ENCODE measurements around the gene MISP. TPM values are rescaled to one million over a fixed set of nuclear protein-coding genes. Genes with fewer than 3 reads are reported as not detected.
"Not testable (repeated sequence)": the region's sequence is repeated elsewhere in the genome, so short reads cannot be mapped to it uniquely, and the experiment has no call there.

The MISP gene
- total and polyA plus RNA-seq, 7 experiments from 2014 or later = not detected

- no peak overlapping the region for H3K27ac ChIP-seq (ENCODE audit: low read depth, low read length)
- no peaks in the 10 kb centered on the region for H3K36me3 ChIP-seq (ENCODE audit: control insufficient read depth in 2 of 3, insufficient read depth in 3 of 3, low read length in 3 of 3)
- no peaks in the 10 kb centered on the region for H3K36me3 Mint-ChIP-seq
- H3K27me3 ChIP-seq (ENCODE audit: control insufficient read depth in 2 of 2, insufficient read depth in 2 of 2, low read length in 2 of 2) = no peaks in the 10 kb centered on the region
- H3K4me1 Mint-ChIP-seq = peaks cover 0 to 2% (median 0%) of the 10 kb centered on the region in 7 donors
- intact Hi-C loops (cut with micrococcal nuclease) = no loop called here
- H3K4me1 ChIP-seq (ENCODE audit: control insufficient read depth in 2 of 2, insufficient read depth in 2 of 2, low read length in 2 of 2) = no peaks in the 10 kb centered on the region
- H3K4me3 ChIP-seq (ENCODE audit: low read length) = no peak overlapping the region
- H3K27me3 Mint-ChIP-seq = peaks cover 0 to 16% (median 5%) of the 10 kb centered on the region in 5 donors
- DNase-seq = no peak
- ATAC-seq = no peak
- no peak overlapping the region for H3K27ac Mint-ChIP-seq
- POLR2A ChIA-PET = no interaction called here
- no peak overlapping the region for H3K4me3 Mint-ChIP-seq
- H3K9me3 Mint-ChIP-seq = no peaks in the 10 kb centered on the region
- CTCF ChIA-PET = no interaction called here
- H3K9me3 ChIP-seq (ENCODE audit: control insufficient read depth in 2 of 3, low read length in 3 of 3) = no peaks in the 10 kb centered on the region
Observed at GRCh38 chr19:723714-724113, 27.2 kb upstream of the MISP start.

DNA sequence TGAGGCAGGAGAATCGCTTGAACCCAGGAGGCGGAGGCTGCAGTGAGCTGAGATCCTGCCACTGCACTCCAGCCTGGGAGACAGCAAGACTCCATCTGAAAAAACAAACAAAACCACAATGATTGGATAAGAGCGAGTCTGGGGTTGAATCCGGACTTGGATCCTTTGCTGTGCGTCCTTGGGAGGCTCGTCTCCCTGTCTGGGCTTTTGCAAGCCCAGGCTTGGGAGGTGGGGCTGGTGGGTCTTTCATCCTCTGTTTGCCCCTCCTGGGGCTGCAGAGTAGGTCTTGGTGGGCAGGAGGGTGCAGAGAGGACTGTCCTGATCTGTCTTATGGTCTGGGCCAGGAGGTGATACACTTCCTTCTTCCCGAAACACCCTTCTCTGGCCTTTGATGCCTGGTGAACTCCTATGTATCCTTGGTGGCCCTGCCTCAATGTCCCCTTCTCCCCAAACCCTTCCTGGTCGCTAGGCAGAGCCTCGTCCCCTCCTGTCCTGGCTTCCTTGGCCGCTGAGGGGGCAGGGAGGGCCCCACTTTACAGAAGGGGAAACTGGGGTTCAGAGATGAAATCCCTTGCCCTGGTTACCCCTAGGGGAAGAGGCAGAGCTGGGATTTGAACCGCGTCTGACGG, 25.3 kb upstream of the MISP start:
- Mint-ChIP-seq H3K27me3 (peaks cover 0 to 11% (median 5%) of the 10 kb centered on the region in 5 donors), H3K27ac (no peak overlapping the region), H3K36me3 (no peaks in the 10 kb centered on the region), H3K4me3 (no peak overlapping the region), H3K9me3 (no peaks in the 10 kb centered on the region), H3K4me1 (peaks cover 0 to 2% (median 0%) of the 10 kb centered on the region in 7 donors)
- Histone ChIP-seq H3K4me1 (ENCODE audit: control insufficient read depth in 2 of 2, insufficient read depth in 2 of 2, low read length in 2 of 2) (no peaks in the 10 kb centered on the region), H3K27ac (ENCODE audit: low read depth, low read length) (no peak overlapping the region), H3K4me3 (ENCODE audit: low read length) (no peak overlapping the region), H3K36me3 (ENCODE audit: control insufficient read depth in 2 of 3, insufficient read depth in 3 of 3, low read length in 3 of 3) (no peaks in the 10 kb centered on the region), H3K9me3 (ENCODE audit: control insufficient read depth in 2 of 3, low read length in 3 of 3) (no peaks in the 10 kb centered on the region), H3K27me3 (ENCODE audit: control insufficient read depth in 2 of 2, insufficient read depth in 2 of 2, low read length in 2 of 2) (no peaks in the 10 kb centered on the region)
- intact Hi-C loops (cut with micrococcal nuclease) = no loop called here
- CTCF ChIA-PET = no interaction called here
- POLR2A ChIA-PET = no interaction called here
- DNase-seq (no peak), ATAC-seq (no peak)

DNA sequence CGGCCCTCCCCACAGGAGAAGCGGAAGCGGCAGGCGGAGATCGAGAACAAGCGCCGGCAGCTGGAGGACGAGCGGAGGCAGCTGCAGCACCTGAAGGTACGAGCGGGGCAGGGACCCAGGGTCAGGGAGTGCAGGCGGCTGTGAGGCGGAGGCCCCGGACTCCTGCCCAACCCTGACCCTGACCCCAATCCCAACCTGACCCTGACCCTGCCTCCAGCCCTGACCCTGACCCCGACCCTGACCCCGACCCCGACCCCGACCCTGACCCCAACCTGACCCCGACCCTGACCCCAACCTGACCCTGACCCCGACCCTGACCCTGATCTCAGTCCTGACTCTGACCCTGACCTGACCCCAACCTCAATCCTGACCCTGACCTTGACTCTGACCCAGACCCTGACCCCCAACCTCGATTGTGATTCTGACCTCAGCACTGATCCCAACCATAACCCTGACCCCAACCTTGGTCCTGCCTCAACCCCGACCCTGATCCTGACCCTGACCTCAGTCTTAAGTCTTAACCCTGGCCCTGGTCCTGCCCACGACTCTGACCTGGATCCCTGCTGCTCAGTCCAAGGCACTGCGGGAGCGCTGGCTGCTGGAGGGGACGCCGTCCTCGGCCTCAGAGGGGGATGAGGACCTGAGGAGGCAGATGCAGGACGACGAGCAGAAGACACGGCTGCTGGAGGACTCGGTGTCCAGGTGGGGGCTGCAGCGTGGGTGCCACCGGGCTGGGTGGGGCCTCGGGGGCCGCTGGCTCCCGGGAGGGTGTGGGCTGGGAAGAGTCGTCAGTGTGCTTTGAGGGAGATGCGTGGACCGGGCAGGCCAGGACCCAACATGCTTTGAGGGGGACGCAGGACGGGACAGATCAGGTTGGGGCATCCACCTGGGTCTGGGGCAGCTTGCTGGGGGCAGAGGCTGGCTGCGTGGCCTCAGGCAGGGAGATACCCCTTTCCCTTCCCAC, 23.6 kb upstream of the MISP start:
- ATAC-seq (no peak), DNase-seq (no peak)
- H3K4me1 ChIP-seq (ENCODE audit: control insufficient read depth in 2 of 2, insufficient read depth in 2 of 2, low read length in 2 of 2) = no peaks in the 10 kb centered on the region
- H3K4me3 Mint-ChIP-seq = no peak overlapping the region
- no peaks in the 10 kb centered on the region for H3K27me3 ChIP-seq (ENCODE audit: control insufficient read depth in 2 of 2, insufficient read depth in 2 of 2, low read length in 2 of 2)
- intact Hi-C loops (cut with micrococcal nuclease) = no loop called here
- no peaks in the 10 kb centered on the region for H3K36me3 Mint-ChIP-seq
- peaks cover 0 to 10% (median 0%) of the 10 kb centered on the region in 5 donors for H3K27me3 Mint-ChIP-seq
- no peak overlapping the region for H3K4me3 ChIP-seq (ENCODE audit: low read length)
- H3K36me3 ChIP-seq (ENCODE audit: control insufficient read depth in 2 of 3, insufficient read depth in 3 of 3, low read length in 3 of 3) = no peaks in the 10 kb centered on the region
- no peaks in the 10 kb centered on the region for H3K9me3 Mint-ChIP-seq
- CTCF ChIA-PET = no interaction called here
- POLR2A ChIA-PET = no interaction called here
- H3K4me1 Mint-ChIP-seq = no peaks in the 10 kb centered on the region
- H3K9me3 ChIP-seq (ENCODE audit: control insufficient read depth in 2 of 3, low read length in 3 of 3) = no peaks in the 10 kb centered on the region
- H3K27ac Mint-ChIP-seq = no peak overlapping the region
- H3K27ac ChIP-seq (ENCODE audit: low read depth, low read length) = no peak overlapping the region

- Histone ChIP-seq H3K36me3 (ENCODE audit: control insufficient read depth in 2 of 3, insufficient read depth in 3 of 3, low read length in 3 of 3) (no peaks in the 10 kb centered on the region), H3K27ac (ENCODE audit: low read depth, low read length) (no peak overlapping the region), H3K27me3 (ENCODE audit: control insufficient read depth in 2 of 2, insufficient read depth in 2 of 2, low read length in 2 of 2) (no peaks in the 10 kb centered on the region), H3K4me3 (ENCODE audit: low read length) (no peak overlapping the region), H3K9me3 (ENCODE audit: control insufficient read depth in 2 of 3, low read length in 3 of 3) (no peaks in the 10 kb centered on the region), H3K4me1 (ENCODE audit: control insufficient read depth in 2 of 2, insufficient read depth in 2 of 2, low read length in 2 of 2) (no peaks in the 10 kb centered on the region)
- ATAC-seq (no peak), DNase-seq (no peak)
- CTCF ChIA-PET = no interaction called here
- POLR2A ChIA-PET = no interaction called here
- no peak overlapping the region for H3K27ac Mint-ChIP-seq
- H3K4me3 Mint-ChIP-seq = no peak overlapping the region
- H3K9me3 Mint-ChIP-seq = no peaks in the 10 kb centered on the region
- peaks cover 0 to 2% (median 0%) of the 10 kb centered on the region in 7 donors for H3K4me1 Mint-ChIP-seq
- intact Hi-C loops (cut with micrococcal nuclease) = no loop called here
- H3K27me3 Mint-ChIP-seq = peaks cover 0 to 7% (median 0%) of the 10 kb centered on the region in 5 donors
- H3K36me3 Mint-ChIP-seq = no peaks in the 10 kb centered on the region
Observed at GRCh38 chr19:728011-728410, 22.9 kb upstream of the MISP start.

DNA sequence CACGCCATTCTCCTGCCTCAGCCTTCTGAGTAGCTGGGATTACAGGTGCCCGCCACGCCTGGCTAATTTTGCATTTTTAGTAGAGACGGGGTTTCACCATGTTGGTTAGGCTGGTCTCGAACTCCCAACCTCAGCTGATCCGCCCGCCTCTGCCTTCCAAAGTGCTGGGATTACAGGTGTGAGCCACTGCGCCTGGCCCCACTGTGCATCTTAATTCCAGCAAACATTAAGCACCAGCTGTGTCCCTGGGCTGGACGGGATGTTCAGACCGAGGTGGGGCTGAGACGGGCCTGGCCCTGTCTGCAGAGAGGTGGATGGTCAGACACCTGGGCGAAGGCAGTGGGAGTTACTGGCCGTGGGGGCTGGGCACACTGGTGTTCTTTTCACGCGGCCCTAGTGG, 21.3 kb upstream of the MISP start:
- POLR2A ChIA-PET = not testable (repeated sequence)

GRCh38 chr19:729965-730668, 20.8 kb upstream of the MISP start:
- CTCF ChIA-PET = no interaction called here
- H3K36me3 ChIP-seq (ENCODE audit: control insufficient read depth in 2 of 3, insufficient read depth in 3 of 3, low read length in 3 of 3) = no peaks in the 10 kb centered on the region
- POLR2A ChIA-PET = no interaction called here
- no peaks in the 10 kb centered on the region for H3K9me3 ChIP-seq (ENCODE audit: control insufficient read depth in 2 of 3, low read length in 3 of 3)
- H3K27me3 Mint-ChIP-seq = no peaks in the 10 kb centered on the region
- no peak overlapping the region for H3K27ac Mint-ChIP-seq
- DNase-seq (no peak), ATAC-seq (no peak)
- peaks cover 0 to 10% (median 5%) of the 10 kb centered on the region in 7 donors for H3K4me1 Mint-ChIP-seq
- H3K9me3 Mint-ChIP-seq = no peaks in the 10 kb centered on the region
- H3K4me1 ChIP-seq (ENCODE audit: control insufficient read depth in 2 of 2, insufficient read depth in 2 of 2, low read length in 2 of 2) = no peaks in the 10 kb centered on the region
- no peak overlapping the region for H3K27ac ChIP-seq (ENCODE audit: low read depth, low read length)
- intact Hi-C loops (cut with micrococcal nuclease) = loop anchor here (5.0 kb wide), 2 partner anchors 48 to 143 kb away; partner anchors contain the start of gene HCN2 (in 1 of the 2)
- no peak overlapping the region for H3K4me3 Mint-ChIP-seq
- H3K36me3 Mint-ChIP-seq = no peaks in the 10 kb centered on the region
- H3K27me3 ChIP-seq (ENCODE audit: control insufficient read depth in 2 of 2, insufficient read depth in 2 of 2, low read length in 2 of 2) = no peaks in the 10 kb centered on the region
- no peak overlapping the region for H3K4me3 ChIP-seq (ENCODE audit: low read length)

More for the DNA sequence above, 21.3 kb upstream of the MISP start:
- H3K27ac ChIP-seq (ENCODE audit: low read depth, low read length); H3K27ac Mint-ChIP-seq; H3K4me3 Mint-ChIP-seq; H3K27me3 Mint-ChIP-seq; H3K36me3 ChIP-seq (ENCODE audit: control insufficient read depth in 2 of 3, insufficient read depth in 3 of 3, low read length in 3 of 3); DNase-seq; intact Hi-C loops (cut with micrococcal nuclease); ATAC-seq; H3K4me1 ChIP-seq (ENCODE audit: control insufficient read depth in 2 of 2, insufficient read depth in 2 of 2, low read length in 2 of 2); H3K9me3 Mint-ChIP-seq; H3K9me3 ChIP-seq (ENCODE audit: control insufficient read depth in 2 of 3, low read length in 3 of 3); H3K36me3 Mint-ChIP-seq; H3K27me3 ChIP-seq (ENCODE audit: control insufficient read depth in 2 of 2, insufficient read depth in 2 of 2, low read length in 2 of 2); H3K4me1 Mint-ChIP-seq; H3K4me3 ChIP-seq (ENCODE audit: low read length); CTCF ChIA-PET: not testable (repeated sequence)

All from naive thymus-derived CD4-positive, alpha-beta T cell (primary cell).